Measurements from ENCODE around the gene PANK2.

DNA sequence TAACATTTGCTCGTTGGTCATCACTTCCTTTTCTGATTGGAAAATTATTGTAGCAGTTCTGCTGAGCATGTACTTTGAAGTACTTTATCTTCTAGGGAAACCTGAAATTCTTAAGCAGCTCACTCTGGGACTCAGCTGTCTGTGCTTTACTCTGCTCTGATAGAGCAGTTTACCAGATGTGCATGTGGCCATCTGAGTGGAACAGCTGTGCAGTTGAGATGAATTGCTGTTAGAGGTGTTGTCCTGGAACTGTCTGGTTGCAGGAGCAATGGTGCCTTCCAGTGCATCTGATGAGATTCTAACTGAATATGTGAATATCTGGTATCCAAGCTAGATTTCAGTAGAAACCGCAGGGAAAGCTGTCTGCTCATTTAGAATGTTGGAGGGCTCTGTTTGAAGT is 27.2 kb downstream of the PANK2 start:
- TF ChIP-seq, protein P1, sequence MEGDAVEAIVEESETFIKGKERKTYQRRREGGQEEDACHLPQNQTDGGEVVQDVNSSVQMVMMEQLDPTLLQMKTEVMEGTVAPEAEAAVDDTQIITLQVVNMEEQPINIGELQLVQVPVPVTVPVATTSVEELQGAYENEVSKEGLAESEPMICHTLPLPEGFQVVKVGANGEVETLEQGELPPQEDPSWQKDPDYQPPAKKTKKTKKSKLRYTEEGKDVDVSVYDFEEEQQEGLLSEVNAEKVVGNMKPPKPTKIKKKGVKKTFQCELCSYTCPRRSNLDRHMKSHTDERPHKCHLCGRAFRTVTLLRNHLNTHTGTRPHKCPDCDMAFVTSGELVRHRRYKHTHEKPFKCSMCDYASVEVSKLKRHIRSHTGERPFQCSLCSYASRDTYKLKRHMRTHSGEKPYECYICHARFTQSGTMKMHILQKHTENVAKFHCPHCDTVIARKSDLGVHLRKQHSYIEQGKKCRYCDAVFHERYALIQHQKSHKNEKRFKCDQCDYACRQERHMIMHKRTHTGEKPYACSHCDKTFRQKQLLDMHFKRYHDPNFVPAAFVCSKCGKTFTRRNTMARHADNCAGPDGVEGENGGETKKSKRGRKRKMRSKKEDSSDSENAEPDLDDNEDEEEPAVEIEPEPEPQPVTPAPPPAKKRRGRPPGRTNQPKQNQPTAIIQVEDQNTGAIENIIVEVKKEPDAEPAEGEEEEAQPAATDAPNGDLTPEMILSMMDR (IDR thresholded peaks at IDR 0.05; ENCODE audit: low read depth, low read length) = no peak
- no peak for TF ChIP-seq EZH2phosphoT487 (IDR thresholded peaks at IDR 0.05; ENCODE audit: low read depth)
